OCI-M1 (cell line): ENCODE measurements around the gene ATP1A1.

Source experiments
- DNase-seq: peaks from one replicate; lab custom pipeline; 2025; lab: John Stamatoyannopoulos, UW

Gene ATP1A1

DNA sequence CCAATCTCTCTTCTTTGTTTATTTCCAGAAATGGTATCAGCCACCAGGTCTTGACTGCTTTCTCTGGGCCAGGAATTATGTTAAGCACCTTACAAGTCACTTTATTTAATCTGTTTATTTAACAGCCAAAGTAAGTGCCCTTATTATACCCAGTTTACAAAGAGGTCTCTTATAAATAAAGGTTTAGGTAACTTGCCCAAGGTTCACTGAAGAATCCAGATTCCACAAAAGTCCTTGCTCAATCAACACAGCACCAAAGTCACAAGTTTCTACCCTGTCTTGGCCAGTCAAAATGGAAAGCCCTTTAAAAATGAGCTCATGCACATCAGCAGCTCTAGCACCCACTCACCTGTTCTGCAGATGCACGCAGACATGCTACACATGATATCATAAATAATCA, 28.0 kb upstream of the ATP1A1 start:
- no peak for DNase-seq

DNA sequence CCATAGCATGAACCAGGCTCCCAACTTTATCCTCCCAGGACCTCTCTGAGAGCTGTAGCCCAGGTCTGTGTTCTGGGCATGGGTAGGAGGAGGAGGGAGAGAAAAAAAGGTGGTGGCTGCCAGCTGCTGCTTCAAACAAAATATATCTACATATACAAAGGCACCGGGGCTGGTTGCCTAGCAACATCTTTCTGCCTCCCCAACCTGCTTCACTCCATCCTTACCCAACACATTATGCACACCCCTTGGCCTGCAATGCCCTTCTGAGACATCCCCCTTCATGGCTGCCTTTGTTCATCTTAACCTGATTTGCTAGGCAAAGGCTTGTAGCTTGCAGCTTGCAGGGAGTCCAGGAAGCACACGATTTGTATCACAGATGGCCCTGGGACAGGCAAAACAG, 27.2 kb upstream of the ATP1A1 start:
- no peak for DNase-seq

DNA sequence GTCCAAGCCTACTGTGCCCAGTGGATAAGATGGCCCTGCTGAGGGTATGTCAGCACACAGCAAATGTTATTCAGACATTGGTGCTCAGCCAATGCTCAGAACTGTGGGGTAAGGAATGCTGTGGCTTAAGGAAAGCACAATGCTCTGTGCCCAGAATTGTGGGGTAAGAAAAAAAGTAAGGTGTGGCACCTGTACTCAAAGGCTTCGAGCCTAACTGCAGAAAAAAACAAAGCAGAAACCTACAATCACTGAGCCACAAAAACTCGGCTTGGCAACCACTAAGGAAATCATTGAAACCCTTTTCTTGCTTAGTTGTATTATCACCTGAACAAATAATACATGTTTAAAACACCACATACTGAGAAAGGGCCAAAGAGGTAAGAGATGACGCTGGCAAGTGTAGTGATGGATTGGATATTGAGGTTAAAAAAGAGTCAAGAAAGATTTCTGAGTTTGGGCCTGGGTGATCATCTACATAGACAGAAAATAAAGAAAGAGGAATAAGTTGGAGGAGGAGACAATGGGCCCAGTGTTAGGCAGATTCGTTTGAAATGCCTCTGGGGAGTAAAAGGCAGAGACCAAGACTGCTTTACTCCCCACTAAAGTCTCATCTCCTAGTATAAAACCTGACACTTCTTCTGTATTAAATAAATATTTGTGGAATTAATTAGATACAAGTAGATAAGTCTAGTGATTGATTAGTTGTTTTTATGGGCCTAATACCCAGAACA, 25.9 kb upstream of the ATP1A1 start:
- no peak for DNase-seq

DNA sequence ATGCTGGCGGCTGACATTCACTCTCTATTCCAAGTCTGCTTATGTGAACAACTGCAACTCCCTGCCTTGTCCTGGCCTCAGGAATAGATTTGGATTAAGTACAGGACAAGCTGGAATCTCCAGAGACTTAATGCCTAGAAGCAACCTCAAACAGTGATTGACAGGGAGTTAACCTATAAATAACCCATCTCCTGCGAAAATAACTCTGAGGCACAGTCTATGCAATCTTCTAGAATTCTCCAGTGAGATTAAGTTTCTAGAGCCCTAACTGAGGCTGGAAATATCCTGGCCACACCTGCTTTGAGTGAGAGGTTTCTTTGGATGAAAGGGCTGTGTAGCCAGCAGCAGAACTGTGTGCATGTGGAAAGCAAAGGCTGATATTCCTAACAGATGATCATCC, 25.3 kb upstream of the ATP1A1 start:
- no peak for DNase-seq

DNA sequence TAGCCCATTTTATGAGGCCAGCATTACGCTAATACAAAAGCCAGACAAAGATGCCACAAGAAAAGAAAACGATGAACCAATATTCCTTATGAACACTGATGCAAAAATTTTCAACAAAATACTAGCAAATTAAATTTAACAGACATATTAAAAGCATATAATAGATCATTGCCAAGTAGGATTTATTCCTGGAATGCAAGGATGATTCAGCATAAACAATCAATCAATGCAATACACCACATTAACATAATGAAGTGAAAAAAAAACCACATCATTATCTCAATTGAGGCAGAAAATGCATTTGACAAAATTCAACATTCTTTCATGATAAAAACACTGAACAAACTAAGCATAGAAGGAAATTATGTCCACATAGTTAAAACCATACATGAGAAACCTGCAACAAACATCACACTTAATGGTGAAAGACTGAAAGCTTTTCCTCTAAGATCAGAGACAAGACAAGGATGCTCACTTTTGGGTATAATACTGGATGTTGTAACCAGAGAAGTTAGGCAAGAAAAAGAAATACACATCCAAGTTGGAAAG, 22.9 kb upstream of the ATP1A1 start:
- no peak for DNase-seq

DNA sequence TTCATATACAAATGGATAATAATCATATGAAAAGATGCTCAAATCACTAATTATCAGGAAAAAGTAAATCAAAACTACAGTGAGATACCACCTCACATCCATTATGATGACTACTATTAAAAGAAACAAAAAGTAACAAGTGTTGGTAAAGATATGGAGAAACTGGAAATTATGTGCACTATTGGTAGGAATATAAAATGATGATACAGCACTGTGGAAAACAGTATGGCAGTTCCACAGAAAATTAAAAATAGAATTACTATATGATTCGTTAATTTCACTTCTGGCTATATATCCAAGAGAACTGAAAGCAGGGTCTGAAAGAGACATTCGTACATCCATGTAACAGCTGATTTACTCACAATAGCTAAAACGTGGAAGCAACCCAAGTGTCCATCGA, 21.1 kb upstream of the ATP1A1 start:
- DNase-seq, result no peak

DNA sequence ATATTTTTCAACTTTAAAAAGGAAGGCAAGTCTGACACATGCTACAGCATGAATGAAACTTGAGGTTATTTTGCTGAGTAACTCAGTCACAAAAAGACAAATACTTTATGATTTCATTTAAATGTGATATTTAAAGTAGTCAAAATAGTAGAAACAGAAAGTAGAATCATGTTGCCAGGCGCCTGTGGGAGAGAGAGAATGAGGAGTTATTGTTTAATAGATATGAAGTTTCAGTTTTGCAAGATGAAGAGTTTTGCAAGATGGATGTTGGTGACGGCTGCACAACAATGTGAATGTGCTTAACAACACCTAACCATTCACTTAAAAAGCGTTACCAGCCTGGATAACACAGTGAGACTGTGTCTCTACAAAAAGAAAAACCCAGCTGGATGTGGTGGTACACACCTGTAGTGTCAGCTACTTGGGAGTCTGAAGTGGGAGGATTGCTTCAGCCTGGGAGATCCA, 20.7 kb upstream of the ATP1A1 start:
- DNase-seq, result peak; percentile 24

DNA sequence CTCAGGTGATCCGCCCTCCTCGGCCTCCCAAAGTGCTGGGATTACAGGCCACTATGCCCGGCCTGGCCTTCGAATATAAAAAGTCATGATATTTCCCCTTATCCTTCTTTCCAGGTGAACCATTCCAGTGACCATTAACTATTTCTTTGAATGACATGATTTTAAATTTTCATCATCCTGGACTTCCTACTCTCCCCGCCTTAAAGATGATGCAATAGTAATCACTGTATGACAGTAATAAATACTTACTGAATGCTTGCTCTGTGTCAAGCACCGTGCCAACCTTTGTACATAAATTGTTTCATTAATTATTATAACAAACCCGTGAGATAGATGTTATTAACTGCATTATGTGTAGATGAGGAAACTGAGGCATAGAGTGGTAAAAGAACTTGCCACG, 19.9 kb upstream of the ATP1A1 start:
- no peak for DNase-seq

DNA sequence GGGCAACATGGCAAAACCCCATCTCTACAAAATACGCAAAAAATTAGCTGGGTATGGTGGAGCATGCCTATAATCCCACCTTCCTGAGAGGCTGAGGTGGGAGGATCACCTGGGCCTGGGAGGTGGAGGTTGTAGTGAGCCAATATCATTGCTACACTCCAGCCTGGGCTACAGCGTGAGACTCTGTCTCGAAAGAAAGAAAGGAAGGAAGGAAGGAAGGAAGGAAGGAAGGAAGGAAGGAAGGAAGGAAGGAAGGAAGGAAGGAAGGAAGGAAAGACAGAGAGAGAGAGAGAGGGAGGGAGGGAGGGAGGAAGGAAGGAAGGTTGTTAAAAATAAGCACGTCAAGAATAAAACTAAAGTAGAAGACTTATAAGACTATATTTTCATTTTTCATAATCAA, 17.0 kb upstream of the ATP1A1 start:
- DNase-seq, result no peak

DNA sequence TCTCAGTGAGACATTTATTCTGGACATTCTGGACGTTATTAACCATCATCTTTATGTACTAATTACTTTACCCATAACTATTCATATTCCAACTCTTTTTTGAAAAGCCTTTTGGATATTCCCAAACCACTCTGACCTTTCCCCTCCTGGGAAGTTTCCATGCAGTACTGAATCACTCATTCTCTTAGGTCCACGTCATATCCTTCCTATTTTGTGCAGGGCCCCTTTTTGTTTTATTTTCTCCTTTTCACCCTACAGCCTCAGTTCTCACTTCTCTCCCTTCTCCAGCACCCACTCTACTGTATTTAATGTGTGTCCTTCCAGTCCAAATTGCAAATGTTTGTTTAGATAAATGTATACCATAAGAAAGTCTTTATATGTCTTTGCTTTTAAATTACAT, 16.4 kb upstream of the ATP1A1 start:
- no peak for DNase-seq

DNA sequence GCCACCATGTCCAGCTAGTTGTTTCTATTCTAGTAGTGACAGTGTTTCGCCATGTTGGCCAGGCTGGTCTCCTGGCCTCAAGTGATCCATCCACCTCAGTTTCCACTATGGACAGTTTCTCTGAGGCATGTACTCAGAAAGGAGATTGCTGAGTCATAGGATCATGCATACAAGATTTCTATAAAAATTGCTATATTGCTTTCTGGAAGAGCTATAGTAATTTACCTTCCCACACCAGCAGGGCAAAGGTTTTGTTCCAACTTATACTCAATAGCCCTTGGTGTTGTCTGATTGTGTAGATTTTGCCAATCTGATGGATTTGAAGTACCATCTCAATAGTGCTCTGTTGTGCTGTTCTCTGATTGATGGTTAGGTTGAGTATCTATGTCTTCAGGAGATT, 15.6 kb upstream of the ATP1A1 start:
- DNase-seq, result no peak

DNA sequence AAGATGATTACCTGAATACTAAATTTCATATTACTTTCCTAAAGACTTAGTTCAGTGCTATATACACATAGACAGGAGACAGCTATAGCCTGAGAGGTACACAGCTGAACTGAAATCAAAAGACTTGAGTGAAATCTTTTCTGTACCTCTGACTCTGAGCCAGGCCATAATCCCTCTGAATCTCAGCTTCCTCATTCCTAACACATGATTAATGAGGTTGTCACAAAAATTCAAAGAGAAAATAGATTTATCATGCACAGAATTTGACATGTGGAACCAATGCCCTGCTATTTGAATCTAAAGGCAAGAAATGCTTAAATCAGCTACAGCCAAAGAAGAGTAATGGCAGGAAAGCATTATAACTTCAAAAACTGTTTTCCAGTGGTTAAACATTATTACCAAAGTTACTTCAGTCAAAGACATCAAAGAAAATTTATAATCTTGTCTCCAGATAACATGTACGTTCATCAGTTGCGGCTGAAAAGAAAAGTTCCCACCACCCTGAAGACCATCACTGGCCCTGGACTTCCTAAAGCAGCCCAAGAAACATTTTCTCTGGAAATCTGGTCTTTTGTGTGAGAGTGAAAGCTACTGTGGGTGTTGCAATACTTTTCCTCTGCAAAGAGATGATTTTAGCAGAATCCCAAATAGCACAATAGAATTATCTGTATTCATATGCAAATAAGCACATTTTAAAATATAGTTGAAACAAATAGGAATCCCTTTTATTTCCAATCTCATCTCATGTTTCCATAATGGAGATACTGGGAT, 13.8 kb upstream of the ATP1A1 start:
- peak; percentile 40 for DNase-seq

DNA sequence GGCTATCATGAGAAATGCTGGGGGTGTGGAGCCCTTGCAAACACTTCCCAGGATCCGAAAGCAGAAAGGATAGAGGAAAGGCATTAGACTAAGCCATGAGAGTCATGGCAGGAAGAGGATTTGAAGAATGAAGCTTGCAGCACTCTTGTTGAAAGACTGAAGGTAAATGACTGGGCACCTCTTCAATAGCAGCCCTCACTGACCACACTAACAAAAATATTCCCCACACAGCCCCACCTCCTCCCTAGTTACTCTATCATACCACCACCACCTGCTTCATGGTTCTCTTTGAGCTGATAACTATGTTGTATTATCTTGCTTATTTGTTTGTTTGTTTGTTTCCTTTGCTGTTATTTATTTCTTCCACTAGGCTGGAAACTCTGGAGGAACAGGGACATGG, 13.2 kb upstream of the ATP1A1 start:
- DNase-seq, result no peak

DNA sequence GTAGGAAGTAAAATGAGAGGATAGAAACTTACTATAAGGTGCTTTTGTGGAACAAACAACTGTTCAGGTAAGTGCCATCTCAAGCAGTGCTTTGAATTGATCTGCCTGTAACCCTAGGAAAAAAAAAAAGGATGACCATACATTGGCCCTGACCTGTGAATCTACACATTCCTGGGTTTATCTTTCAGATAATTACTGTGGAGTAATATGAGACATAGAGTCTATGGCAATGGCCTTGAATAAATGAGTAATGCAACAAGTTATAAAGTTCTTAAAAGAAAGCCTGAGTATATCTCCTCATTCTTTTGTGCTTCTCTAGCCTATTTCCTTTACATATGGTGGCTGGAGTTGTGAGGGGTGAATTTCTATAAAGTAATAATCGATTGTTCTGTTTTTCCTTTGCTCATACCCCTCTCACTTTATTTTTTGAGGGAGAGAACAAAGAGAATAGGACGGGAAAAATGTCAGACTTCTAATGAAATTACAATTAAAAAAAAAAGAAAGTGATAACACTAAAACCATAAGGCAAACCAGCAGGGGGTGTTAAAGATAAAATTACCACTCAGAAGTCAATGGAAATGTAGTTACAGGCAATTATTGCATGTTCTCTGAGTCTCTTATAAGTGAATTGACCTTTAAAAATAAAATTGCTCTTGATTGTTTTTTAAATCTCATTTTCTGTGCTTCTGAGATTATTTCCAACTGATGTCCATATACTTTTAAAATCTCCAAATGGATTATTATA, 12.4 kb upstream of the ATP1A1 start:
- DNase-seq, result peak; percentile 64

DNA sequence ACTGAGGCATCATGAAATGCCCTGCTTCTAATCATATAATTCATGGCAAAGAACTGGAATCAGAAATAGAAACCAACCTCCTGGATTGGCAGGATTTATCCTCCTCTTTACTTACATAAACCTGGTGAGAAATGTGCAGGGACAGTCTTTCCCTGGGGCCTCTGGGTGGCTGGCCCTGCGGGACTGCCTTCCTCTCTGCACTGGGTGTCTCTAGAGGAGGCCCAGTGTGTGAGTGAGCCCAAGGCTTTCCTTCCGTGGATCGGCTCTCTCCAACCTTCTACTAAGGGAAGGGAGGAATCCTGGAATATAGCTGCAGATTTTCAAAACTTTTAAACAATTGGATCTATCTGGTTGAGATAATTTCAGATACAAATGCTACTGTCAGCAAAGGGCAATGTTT, 11.4 kb upstream of the ATP1A1 start:
- DNase-seq, result no peak

DNA sequence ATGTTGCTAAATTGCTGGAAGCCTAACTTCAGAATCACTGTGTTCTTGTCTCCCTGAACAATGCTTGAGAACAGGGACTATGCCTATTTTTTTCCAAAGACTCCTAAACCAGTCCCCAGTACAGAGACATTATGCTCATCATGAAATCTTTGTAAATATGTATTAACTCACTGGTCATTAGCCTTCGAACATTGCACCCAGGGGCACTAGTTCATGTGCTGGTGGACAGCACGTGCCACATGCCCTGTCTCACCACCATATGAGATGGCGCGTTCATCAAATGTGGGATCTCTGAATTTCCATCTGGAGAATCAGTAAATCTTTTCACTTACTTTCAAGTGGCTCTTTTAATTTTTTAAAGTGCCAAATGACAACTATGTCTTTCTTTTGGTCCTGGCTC, 11.0 kb upstream of the ATP1A1 start:
- no peak for DNase-seq

DNA sequence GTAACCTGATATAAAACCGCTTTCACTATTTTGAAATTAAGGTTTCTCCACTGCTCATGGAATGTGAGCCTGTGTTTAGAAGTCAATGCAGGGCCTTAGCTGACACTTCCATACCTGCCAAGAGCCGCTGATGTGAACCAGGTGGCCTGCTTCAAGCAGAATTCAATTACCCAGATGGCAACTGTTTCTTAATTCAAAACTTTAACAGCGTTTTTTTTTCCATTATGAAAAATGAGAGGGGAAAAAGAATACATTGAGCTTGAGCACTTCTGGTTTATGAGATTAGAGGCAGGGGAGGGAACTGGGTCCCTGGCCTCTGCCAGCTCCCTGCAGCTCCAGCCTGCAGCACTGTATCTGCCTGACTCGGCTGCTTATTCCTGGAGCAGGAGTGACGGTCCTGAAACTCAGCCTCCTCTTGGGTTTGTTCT, 7.7 kb upstream of the ATP1A1 start:
- DNase-seq, result peak; percentile 24

DNA sequence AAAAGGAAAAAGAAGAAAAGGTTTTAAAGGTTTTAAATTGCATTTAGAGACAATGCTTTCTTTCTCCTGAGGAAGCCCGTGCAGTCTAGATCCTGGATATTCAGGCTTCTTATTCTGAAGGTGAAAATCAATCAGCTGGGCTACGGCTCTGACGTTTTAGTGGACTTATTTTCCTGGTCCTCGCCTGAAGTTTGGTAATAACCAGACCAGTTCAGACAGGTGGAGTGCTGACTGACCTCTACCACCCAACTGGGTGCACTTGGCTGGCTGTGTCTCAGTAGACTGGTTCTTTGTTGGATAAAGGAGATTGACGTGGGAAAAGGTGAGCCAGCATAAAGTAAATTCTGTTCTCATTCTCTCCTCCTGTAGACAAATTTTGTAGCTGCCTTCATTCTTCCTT, 7.2 kb upstream of the ATP1A1 start:
- DNase-seq, result no peak

DNA sequence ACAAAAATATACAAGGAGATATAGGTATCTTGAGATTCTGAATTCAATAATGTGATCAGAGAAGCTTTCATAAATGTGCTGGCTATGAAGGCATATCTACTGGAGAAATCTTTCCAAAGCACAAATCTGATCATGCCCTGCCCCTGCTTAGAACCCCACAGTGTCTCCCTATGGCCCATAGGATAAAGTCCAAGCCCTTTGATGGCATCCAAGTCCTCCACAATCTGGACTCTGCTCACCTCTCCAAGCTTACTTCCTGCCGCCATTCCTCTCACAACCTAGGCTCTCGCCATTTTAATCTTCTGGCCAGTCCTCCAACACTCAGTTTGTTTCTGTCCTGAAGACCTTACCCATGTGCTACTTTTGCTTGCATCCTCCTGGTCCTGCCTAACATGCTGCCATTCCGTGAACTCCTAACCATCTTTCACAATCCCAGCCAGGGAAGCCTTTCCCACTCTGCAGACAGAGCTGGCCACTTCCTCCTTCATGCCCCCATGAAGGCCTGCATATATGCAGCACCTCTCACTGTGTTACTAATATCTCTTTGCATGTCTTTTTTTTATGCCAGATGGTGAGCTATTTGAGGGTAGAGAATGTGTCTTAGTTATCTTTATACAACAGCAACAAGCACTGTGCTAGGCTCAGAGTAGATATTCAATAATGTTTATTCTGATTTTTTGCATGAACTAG, 5.6 kb upstream of the ATP1A1 start:
- DNase-seq, result no peak

DNA sequence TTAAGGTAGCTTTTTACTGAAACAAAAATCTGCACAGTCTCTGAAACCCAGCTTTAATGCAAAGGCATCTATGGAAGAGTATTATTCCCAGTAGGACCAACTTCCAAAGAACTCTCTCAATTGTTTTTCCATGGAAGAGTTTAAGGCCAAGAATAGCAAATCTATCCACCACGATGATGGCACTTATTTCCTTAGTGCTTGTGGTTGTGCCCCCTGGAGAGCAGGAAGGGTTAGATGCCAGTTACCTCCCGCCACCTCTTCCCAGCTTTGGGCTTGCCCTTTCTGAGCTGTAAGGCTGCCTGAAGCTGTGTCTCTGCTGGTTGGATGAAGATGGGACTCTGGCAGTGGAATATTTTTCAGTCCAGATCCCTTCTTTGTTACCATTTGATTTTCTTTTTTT, 4.8 kb upstream of the ATP1A1 start:
- no peak for DNase-seq

DNA sequence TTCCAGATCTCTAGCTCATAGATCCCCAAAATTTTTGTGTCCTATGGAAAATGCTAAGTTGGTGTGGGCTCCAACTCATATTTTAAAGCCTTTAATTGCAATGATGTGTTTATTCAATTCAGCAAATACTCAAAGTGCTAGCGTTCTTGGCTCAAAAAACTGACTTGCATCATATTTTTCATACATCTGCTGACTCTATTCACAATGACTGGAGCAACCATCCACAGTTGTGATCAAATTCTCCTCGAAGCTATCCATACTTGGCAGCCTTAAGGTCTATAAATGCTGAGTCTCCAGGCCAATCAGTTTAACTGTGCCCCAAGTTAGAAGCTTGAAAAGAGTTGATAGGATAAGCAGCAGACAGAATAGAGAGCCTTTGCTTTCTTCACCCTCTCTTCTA, 2.9 kb upstream of the ATP1A1 start:
- no peak for DNase-seq

DNA sequence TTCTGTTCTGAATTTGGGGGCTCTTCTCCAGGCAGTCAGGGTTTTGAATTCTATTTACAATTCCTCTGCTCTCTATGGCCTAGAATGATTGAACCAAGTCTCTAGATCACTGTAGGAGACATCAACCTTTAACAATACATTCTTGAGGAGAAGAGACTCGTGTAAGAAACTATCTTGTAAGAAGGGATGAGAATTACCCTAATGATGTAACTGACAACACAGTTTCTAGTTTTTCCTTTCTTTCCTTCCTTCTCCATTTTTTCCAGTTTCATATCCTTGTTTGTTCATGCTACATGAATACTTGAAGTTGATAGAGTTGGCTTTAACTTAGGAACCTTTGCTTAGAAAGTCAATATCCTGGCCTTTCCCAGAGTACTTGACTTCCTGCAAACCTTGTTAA, 1.3 kb upstream of the ATP1A1 start:
- DNase-seq, result no peak
